Activated T-helper 9 cell treated with anti-CD3 and anti-CD28 coated beads, Interleukin-2, amount 50 U/mL, for 16 hours (primary cell): ENCODE data around the gene LYSET.
"Not testable (repeated sequence)": the region's sequence is repeated elsewhere in the genome, so short reads cannot be mapped to it uniquely, and the experiment has no call there.

Experiments
- DNase-seq: peaks from one replicate; pipeline ENCODE4 v3.0.0-alpha.2; 2020; ENCODE audit warnings: low read depth

Gene LYSET

GRCh38 chr14:93228550-93228949 is 43.4 kb downstream of the LYSET start:
- no peak for DNase-seq

GRCh38 chr14:93230539-93230938 is 45.4 kb downstream of the LYSET start:
- DNase-seq: no peak

- no peak for DNase-seq
These were observed 46.2 kb downstream of the LYSET start for GRCh38 chr14:93231129-93231979.

- DNase-seq: no peak
These were observed 47.0 kb downstream of the LYSET start for GRCh38 chr14:93232159-93232558.

- DNase-seq: not testable (repeated sequence)
These were observed 48.0 kb downstream of the LYSET start for GRCh38 chr14:93233078-93233477.

- no peak for DNase-seq
These were observed 49.7 kb downstream of the LYSET start for GRCh38 chr14:93234798-93235197.
